Measurements from ENCODE around the gene SRGAP3.

Gene SRGAP3

GRCh38 chr3:8985876-8986275, 263.6 kb downstream of the SRGAP3 start:
- no peak for DNase-seq (ENCODE audit: low spot score)

- DNase-seq (ENCODE audit: low spot score), result no peak
These were observed 264.0 kb downstream of the SRGAP3 start for GRCh38 chr3:8985411-8985831.

- no peak for DNase-seq (ENCODE audit: low spot score)
These were observed 264.9 kb downstream of the SRGAP3 start for GRCh38 chr3:8984526-8984925.

GRCh38 chr3:8984081-8984480, 265.4 kb downstream of the SRGAP3 start:
- no peak for DNase-seq (ENCODE audit: low spot score)

GRCh38 chr3:8983591-8983990, 265.9 kb downstream of the SRGAP3 start:
- DNase-seq (ENCODE audit: low spot score), result no peak

GRCh38 chr3:8983026-8983425, 266.4 kb downstream of the SRGAP3 start:
- DNase-seq (ENCODE audit: low spot score), result no peak

GRCh38 chr3:8982509-8982908, 266.9 kb downstream of the SRGAP3 start:
- DNase-seq (ENCODE audit: low spot score), result no peak

- no peak for DNase-seq (ENCODE audit: low spot score)
These were observed 267.7 kb downstream of the SRGAP3 start for GRCh38 chr3:8981700-8982099.

- no peak for DNase-seq (ENCODE audit: low spot score)
These were observed 268.1 kb downstream of the SRGAP3 start for GRCh38 chr3:8981296-8981695.

GRCh38 chr3:8980756-8981257, 268.6 kb downstream of the SRGAP3 start:
- no peak for DNase-seq (ENCODE audit: low spot score)

- DNase-seq (ENCODE audit: low spot score), result no peak
These were observed 270.2 kb downstream of the SRGAP3 start for GRCh38 chr3:8979262-8979661.

- DNase-seq (ENCODE audit: low spot score), result no peak
These were observed 270.9 kb downstream of the SRGAP3 start for GRCh38 chr3:8978551-8978950.

- no peak for DNase-seq (ENCODE audit: low spot score)
These were observed 272.8 kb downstream of the SRGAP3 start for GRCh38 chr3:8976540-8977182.

GRCh38 chr3:8975081-8976020, 274.1 kb downstream of the SRGAP3 start:
- DNase-seq (ENCODE audit: low spot score), result no peak

- DNase-seq (ENCODE audit: low spot score), result no peak
These were observed 275.0 kb downstream of the SRGAP3 start for GRCh38 chr3:8974458-8974857.

GRCh38 chr3:8972639-8973038, 276.8 kb downstream of the SRGAP3 start:
- DNase-seq (ENCODE audit: low spot score), result no peak

- DNase-seq (ENCODE audit: low spot score), result peak; percentile 73
These were observed 278.4 kb downstream of the SRGAP3 start for GRCh38 chr3:8970971-8971589.

- no peak for DNase-seq (ENCODE audit: low spot score)
These were observed 280.2 kb downstream of the SRGAP3 start for GRCh38 chr3:8969241-8969640.

- DNase-seq (ENCODE audit: low spot score), result no peak
These were observed 281.0 kb downstream of the SRGAP3 start for GRCh38 chr3:8968375-8968882.

- DNase-seq (ENCODE audit: low spot score), result no peak
These were observed 281.9 kb downstream of the SRGAP3 start for GRCh38 chr3:8967553-8967952.

GRCh38 chr3:8966820-8967348, 282.6 kb downstream of the SRGAP3 start:
- no peak for DNase-seq (ENCODE audit: low spot score)

- no peak for DNase-seq (ENCODE audit: low spot score)
These were observed 283.2 kb downstream of the SRGAP3 start for GRCh38 chr3:8966150-8966819.
